Smooth muscle cell (in vitro differentiated cells): ENCODE data around the gene CAPN15. TPM values are rescaled to one million over a fixed set of nuclear protein-coding genes. Genes with fewer than 3 reads are reported as not detected.
"Not testable (repeated sequence)": the region's sequence is repeated elsewhere in the genome, so short reads cannot be mapped to it uniquely, and the experiment has no call there.

Experiments used
- DNase-seq: peaks from one replicate; lab custom pipeline; 2025; ENCODE audit not compliant: unreplicated experiment; lab: John Stamatoyannopoulos, UW
- H2AFZ ChIP-seq: fragments of 200-600 bp; sonication (generic); 2 replicates; pipeline ENCODE4 v1.6.0; 2016; ENCODE audit warnings: antibody characterized with exemption, low read depth, mild to moderate bottlenecking
- H3F3A ChIP-seq: fragments of 200-600 bp; sonication (generic); 2 replicates; pipeline ENCODE4 v1.6.0; 2017; ENCODE audit warnings: antibody characterized with exemption, low read depth
- H3K27ac ChIP-seq: fragments of 200-600 bp; sonication (generic); 2 replicates; pipeline ENCODE4 v1.5.1; 2016; ENCODE audit warnings: low read depth, mild to moderate bottlenecking
- H3K27me3 ChIP-seq: fragments of 200-600 bp; sonication (generic); 2 replicates; pipeline ENCODE4 v1.6.1; 2016; ENCODE audit warnings: low read depth, mild to moderate bottlenecking
- H3K36me3 ChIP-seq: fragments of 200-600 bp; sonication (generic); 2 replicates; pipeline ENCODE4 v1.5.1; 2016; ENCODE audit warnings: low read depth
- H3K4me1 ChIP-seq: fragments of 200-600 bp; sonication (generic); 2 replicates; pipeline ENCODE4 v1.5.1; 2016; ENCODE audit warnings: low read depth
- H3K4me2 ChIP-seq: fragments of 200-600 bp; sonication (generic); 2 replicates; pipeline ENCODE4 v1.6.0; 2016; ENCODE audit warnings: mild to moderate bottlenecking
- H3K4me3 ChIP-seq: fragments of 200-600 bp; sonication (generic); 2 replicates; pipeline ENCODE4 v1.5.1; 2016; ENCODE audit warnings: mild to moderate bottlenecking
- H3K79me2 ChIP-seq: fragments of 200-600 bp; sonication (generic); 2 replicates; pipeline ENCODE4 v1.6.0; 2016; ENCODE audit warnings: low read depth, mild to moderate bottlenecking
- H3K9ac ChIP-seq: fragments of 200-600 bp; sonication (generic); 2 replicates; pipeline ENCODE4 v1.6.0; 2016; ENCODE audit warnings: low read depth
- H3K9me3 ChIP-seq: fragments of 200-600 bp; sonication (generic); replicated peaks from 2 replicates; pipeline ENCODE4 v1.5.1; 2016; ENCODE audit warnings: low read depth
- H4K20me1 ChIP-seq: fragments of 200-600 bp; sonication (generic); 2 replicates; pipeline ENCODE4 v1.6.0; 2016; ENCODE audit warnings: low read depth
- WGBS: methylation state at CpG from one replicate; pipeline ENCODE4 v1.1.7; 2016; ENCODE audit warnings: low lambda C conversion rate; 5-methylcytosine and 5-hydroxymethylcytosine counted together
- polyA plus RNA-seq: library from polyadenylated mRNA; unstranded; fragments of >200 nt; fragmentation: Nextera tagmentation; extraction: Ambion mirVana; gene quantifications from 2 replicates; pipeline ENCODE4 v1.2.1, GENCODE V29; 2016
- total RNA-seq: library from RNA; depleted of rRNA; stranded (reverse); fragments of >200 nt; gene quantifications from 2 replicates; pipeline ENCODE4 v1.2.3, GENCODE V29; 2014
- TF ChIP-seq, protein P1 (sequence below): fragments of 200-600 bp; sonication (generic); IDR thresholded peaks from 2 replicates; pipeline ENCODE4 v1.5.1; 2017; ENCODE audit warnings: borderline replicate concordance, mild to moderate bottlenecking, antibody characterized with exemption; ENCODE audit not compliant: insufficient read depth, poor library complexity, severe bottlenecking

Gene CAPN15
- total RNA-seq (8.6 and 14.7 TPM in 2 replicates), polyA plus RNA-seq (18.7 and 23.6 TPM in 2 replicates)

DNA sequence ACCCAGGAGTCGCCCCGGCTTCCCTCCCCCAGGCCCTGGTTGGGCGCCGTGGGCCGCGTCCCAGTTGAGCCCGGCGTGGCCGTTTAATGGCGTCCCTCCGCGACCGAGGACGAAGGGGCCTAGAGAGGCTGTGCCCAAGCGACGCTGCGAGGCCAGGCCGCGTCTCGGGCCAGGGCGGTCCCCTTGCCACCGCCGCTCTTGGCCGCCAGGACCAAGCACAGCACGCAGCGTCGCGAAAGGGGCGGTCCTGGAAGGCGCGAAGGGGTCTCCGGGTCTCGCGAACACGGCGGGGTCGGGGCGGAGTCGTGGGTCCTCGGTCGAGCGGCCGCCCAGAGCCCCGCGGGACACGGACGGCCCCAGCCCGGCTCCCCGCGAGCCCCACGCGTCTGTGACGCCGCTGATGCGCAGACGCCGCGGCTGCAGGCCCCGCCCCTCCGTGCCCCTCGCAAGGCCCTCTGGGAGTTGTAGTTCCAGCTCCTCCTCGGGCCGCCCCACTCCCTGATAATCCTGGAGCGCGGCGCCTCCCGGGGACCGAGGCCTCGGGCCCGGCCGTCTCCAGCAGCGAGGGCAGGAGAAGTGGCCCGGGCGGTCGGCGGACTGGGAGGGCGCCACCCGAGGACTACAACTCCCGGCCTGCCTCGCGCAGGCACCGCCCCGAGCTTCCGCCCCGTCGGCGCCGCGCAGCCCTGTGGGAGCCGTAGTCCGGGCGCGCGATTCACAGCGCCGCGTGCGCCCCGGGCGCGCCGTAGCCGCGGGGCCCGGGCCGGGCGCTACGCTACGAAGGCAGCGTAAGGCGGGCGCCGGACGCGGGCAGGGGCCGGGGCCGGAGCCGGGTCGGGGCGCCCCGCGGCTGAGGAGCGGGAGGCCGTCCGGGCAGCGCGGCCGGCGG, at the start of gene CAPN15:
TSS of gene CAPN15 (plus strand) at position 698 of the 889 bp plus-strand sequence. CDS start 19,127 bp downstream, outside the sequence.
- TF ChIP-seq, protein P1, sequence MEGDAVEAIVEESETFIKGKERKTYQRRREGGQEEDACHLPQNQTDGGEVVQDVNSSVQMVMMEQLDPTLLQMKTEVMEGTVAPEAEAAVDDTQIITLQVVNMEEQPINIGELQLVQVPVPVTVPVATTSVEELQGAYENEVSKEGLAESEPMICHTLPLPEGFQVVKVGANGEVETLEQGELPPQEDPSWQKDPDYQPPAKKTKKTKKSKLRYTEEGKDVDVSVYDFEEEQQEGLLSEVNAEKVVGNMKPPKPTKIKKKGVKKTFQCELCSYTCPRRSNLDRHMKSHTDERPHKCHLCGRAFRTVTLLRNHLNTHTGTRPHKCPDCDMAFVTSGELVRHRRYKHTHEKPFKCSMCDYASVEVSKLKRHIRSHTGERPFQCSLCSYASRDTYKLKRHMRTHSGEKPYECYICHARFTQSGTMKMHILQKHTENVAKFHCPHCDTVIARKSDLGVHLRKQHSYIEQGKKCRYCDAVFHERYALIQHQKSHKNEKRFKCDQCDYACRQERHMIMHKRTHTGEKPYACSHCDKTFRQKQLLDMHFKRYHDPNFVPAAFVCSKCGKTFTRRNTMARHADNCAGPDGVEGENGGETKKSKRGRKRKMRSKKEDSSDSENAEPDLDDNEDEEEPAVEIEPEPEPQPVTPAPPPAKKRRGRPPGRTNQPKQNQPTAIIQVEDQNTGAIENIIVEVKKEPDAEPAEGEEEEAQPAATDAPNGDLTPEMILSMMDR, result peak; percentile 6
- under 1% methylated on average over 74 of the region's 129 CpGs for WGBS
- H3K9ac ChIP-seq, result peak within 1 kb of the TSS; percentile 95
- H3K79me2 ChIP-seq, result peaks cover 46% of the 10 kb centered on the region
- H3K4me2 ChIP-seq, result peak within 1 kb of the TSS; percentile 100
- H3F3A ChIP-seq, result peaks cover 3% of the 10 kb centered on the region
- no peaks in the 10 kb centered on the region for H3K27me3 ChIP-seq
- H3K27ac ChIP-seq, result peak within 1 kb of the TSS; percentile 99
- peak; percentile 87 for DNase-seq
- peaks cover 69% of the 10 kb centered on the region for H4K20me1 ChIP-seq
- H3K4me1 ChIP-seq, result peaks cover 27% of the 10 kb centered on the region
- no peaks in the 10 kb centered on the region for H3K36me3 ChIP-seq
- H3K4me3 ChIP-seq, result peak within 1 kb of the TSS; percentile 78
- H3K9me3 ChIP-seq, result no peaks in the 10 kb centered on the region
- H2AFZ ChIP-seq, result peak within 1 kb of the TSS; percentile 16

DNA sequence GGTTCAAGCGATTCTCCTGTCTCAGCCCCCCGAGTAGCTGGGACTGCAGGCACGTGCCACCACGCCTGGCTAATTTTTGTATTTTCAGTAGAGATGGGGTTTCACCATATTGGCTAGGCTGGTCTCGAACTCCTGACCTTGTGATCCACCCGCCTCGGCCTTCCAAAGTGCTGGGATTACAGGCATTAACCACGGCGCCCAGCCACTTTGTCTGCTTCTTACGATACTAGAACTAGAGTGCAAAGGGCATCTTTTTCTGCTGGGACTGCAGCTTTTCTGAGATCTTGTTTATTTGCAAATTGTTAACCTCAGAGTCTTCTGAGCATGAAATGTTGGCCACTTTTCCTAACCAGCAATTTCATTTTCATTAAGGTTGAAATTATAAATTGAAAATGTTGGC, 49.2 kb upstream of the CAPN15 start:
- H3K36me3 ChIP-seq, H3K4me1 ChIP-seq, H3K4me2 ChIP-seq, DNase-seq, H3K27ac ChIP-seq, H3K27me3 ChIP-seq, H3K9me3 ChIP-seq, H3K79me2 ChIP-seq, H3K4me3 ChIP-seq, H3K9ac ChIP-seq, H3F3A ChIP-seq, H2AFZ ChIP-seq: not testable (repeated sequence)
- peaks cover 82% of the 10 kb centered on the region for H4K20me1 ChIP-seq
- 90% methylated on average over 10 of the region's 10 CpGs for WGBS

DNA sequence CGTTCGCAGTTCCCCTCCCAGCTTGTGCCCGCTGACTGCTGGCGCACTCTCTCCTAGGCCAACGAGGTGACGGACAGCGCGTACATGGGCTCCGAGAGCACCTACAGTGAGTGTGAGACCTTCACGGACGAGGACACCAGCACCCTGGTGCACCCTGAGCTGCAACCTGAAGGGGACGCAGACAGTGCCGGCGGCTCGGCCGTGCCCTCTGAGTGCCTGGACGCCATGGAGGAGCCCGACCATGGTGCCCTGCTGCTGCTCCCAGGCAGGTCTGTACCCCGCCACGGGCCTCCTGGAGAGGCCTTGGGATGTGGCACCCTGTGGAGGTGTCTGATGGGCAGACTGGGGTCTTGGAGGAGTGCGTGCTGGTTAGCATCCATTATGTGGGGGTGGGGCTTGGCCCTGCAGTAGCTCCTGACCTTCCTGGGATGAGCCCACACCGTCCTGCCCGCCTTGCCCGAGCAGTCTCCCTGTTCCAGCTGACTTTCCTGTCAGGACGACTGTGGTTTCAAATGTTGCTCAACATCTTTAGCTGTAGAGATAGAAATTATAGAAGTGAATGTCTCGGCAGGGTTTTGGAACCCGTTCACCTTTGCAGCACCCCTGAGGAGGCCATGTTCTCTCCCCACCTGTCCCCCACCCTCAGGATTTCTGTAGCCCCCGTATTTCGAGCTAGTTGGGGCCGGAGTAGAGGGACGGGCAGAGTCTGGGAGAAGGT, 44.9 kb upstream of the CAPN15 start:
- no peak overlapping the region for H3K27ac ChIP-seq
- WGBS, result 95% methylated on average over 31 of the region's 31 CpGs
- H3K27me3 ChIP-seq, result no peaks in the 10 kb centered on the region
- no peak overlapping the region for H3K4me3 ChIP-seq
- no peaks in the 10 kb centered on the region for H3K9me3 ChIP-seq
- peaks cover 82% of the 10 kb centered on the region for H4K20me1 ChIP-seq
- H3K9ac ChIP-seq, result no peak overlapping the region
- H3K4me2 ChIP-seq, result no peak overlapping the region
- TF ChIP-seq, protein P1, result no peak
- peaks cover 14% of the 10 kb centered on the region for H3K4me1 ChIP-seq
- no peak for DNase-seq
- H2AFZ ChIP-seq, result no peak overlapping the region
- H3F3A ChIP-seq, result peaks cover 13% of the 10 kb centered on the region
- no peaks in the 10 kb centered on the region for H3K79me2 ChIP-seq
- no peaks in the 10 kb centered on the region for H3K36me3 ChIP-seq

DNA sequence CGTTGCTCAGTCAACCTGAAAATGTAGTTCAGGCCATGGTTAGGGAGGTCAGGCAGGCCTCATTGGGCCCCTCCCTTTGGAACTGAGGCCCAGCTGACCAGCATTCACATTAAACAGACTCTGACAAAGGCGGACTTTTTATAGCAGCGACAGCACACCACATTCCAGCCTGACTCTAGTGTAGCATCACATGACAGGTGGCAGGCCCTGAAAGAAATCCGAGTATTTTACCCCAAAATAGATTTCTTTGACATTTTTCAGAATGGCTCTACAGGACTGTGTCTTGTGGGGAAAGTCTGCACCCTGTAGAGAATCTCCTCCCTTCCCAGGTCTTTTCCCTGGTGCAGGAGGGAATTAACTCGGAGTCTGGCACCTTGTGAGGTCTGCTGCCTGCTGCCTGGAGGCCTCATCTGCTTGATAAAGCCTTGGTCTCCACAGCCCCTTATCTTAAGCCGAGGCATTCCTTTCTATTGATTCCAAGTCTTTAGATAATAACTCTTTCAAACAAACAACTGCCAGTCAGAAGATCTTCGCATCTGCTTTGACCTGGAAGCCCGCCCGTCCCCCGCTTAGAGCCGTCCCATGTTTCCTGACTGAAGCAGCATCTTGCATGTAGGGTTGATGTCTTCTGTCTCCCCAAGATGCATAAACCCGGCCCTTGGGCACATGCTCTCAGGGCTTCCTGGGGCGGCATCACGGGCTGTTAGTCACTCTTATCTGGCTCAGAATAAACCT, 44.0 kb upstream of the CAPN15 start:
- Histone ChIP-seq H3K27me3 (no peaks in the 10 kb centered on the region), H2AFZ (no peak overlapping the region), H3K4me2 (peak overlapping the region; percentile 22), H3K27ac (no peak overlapping the region), H3K4me1 (peaks cover 14% of the 10 kb centered on the region), H3K36me3 (no peaks in the 10 kb centered on the region), H4K20me1 (peaks cover 73% of the 10 kb centered on the region), H3K79me2 (no peaks in the 10 kb centered on the region), H3K4me3 (no peak overlapping the region), H3K9ac (no peak overlapping the region), H3F3A (peaks cover 13% of the 10 kb centered on the region), H3K9me3 (no peaks in the 10 kb centered on the region)
- TF ChIP-seq, protein P1, result no peak
- 26% methylated on average over 14 of the region's 14 CpGs for WGBS
- no peak for DNase-seq
